ENCODE data around the gene NPIPA1.
"Not testable (repeated sequence)": the region's sequence is repeated elsewhere in the genome, so short reads cannot be mapped to it uniquely, and the experiment has no call there.

Gene NPIPA1

DNA sequence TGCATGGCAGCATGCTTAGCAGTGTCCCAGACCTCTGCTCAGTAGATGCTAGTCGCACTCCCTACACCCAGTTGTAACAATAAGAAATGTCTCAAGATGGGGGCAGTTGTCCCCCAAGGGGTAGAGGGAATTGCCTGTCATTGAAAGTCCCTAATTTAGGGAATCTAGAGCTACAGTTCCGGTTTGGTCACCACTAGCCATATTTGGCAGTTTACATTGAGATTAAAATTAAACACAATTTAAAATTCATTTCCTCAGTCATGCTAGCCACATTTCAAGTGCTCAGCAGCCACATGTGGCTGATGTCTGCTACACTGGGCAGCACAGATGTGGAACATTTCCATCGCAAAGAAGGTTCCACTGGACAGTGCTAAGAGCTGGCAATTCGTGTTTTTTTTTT lies 41.7 kb downstream of the NPIPA1 start:
- not testable (repeated sequence) for DNase-seq

DNA sequence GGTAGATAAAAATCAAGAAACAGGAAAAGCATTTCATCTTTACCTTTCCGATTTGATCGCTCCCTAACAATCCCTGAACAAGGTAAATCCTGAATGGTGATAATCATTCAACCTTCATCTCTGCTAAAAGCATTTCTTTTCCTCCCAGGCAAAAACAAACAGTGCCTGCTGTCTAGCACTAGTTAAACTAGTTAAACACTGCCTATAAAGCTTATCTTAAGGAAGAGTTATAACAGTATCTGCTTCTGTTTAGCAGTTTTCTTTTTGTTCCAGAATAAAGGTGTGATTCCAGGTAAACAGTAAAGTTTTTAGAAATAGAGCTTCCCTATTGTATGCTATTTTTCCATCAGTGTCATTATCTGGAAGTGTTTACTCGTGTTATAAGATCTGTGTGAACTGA lies 44.0 kb downstream of the NPIPA1 start:
- not testable (repeated sequence) for DNase-seq

DNA sequence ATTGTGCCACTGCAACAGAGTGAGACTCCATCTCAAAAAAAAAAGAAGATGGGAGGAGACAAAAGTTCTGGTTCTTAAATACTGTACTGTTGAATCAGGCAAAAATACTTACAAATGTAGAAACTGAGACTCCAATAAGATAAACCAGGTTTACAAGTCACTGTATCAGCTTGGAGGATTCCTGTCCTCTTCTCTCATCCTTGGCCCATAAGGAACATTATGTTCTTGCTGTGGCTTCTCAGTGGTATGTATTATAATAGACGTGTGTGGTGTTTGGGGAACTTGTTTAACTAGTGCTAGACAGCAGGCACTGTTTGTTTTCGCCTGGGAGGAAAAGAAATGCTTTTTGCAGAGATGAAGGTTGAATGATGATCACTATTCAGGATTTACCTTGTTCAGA lies 45.3 kb downstream of the NPIPA1 start:
- not testable (repeated sequence) for DNase-seq

DNA sequence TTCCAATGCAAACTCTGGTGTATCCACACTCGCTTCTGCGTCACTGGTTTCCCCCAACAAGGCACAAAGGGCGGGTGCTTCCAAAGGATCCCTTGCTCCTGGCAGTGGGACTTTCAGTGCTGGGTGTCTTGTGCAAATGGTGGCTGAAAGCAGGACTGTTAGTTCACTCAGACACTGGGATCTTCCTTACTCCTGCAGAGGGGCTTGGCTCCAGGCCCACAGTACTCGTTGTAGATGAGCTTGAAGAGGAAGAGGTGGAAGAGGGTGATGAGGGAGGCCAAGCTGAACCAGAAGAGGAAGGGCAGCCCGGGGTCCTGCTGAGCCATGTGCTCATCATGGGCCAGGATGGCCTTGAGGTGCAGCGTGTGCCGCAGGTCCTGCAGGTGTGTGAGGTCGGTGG lies 50.8 kb downstream of the NPIPA1 start:
- DNase-seq = not testable (repeated sequence)

DNA sequence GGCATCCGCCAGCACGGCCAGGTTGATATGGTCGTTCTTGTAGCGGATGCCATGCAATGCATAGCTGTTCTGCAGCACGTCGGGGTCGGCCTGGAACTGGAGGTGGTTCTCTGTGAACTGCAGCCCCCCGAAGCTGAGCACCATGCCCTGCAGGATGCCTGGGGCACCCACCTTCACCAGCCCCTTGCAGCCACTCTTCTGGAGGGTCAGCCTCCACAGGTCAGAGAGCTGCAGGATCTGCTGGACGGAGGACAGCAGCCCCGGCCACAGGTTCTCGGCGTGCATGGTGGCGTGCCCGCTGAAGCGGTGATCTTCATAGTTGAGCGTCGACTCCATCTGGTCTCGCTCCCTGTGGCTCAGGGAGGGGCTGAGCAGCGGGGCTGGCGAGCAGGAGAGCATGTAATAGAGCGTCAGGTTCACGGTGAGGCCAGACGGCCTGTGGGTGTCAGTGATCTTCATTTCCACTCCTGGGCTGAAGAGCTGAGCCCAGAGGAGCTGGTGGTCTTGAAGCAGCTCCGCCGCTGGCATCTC lies 51.5 kb downstream of the NPIPA1 start:
- DNase-seq = not testable (repeated sequence)

DNA sequence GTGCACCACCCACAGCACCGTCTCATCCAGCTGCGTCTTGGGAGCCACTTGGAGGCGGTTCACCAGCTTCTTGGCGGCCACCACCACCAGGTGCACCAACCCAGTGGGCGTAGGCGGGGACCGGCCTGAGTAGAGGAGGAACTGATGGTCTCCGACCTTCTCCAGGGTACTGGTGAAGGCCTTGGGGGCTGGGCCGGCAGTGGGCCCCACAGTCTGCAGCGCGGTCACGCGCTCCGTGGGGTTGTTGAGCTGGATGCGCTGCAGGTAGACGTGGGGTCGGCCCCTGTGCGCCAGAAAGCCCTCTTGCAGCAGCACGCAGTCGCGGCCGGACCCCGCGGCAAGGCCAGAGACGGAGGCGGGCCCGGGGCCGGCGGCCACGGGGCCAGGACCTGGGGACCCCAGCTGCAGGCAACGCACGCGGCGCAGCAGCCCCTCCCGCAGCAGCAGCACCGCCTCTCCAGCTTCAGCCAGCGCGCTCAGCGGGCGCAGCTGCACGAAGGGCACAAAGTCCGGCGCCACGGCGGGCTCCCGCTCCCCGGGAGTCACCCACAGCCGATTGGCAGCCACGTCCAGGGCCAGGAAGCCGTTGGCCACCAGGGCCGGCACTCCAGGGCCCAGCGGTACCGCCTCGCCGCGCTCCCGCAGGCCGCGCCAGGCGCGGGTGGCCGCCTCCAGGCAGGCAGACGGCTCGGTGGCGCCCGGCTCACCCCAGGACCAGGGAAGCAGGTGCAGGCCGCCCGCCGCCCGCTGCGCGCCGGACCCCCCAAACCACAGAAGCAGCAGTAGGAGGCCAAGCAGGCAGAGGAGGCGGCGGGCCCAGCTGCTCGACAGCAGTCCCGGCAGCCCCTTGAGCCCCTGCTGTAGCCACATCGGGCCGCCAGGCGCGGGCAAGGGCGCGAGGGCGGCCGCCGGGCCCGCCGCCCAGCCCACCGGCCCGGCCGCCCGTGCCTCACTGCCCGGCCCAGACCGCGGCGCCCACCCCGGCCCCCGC lies 52.3 kb downstream of the NPIPA1 start:
- DNase-seq = not testable (repeated sequence)

DNA sequence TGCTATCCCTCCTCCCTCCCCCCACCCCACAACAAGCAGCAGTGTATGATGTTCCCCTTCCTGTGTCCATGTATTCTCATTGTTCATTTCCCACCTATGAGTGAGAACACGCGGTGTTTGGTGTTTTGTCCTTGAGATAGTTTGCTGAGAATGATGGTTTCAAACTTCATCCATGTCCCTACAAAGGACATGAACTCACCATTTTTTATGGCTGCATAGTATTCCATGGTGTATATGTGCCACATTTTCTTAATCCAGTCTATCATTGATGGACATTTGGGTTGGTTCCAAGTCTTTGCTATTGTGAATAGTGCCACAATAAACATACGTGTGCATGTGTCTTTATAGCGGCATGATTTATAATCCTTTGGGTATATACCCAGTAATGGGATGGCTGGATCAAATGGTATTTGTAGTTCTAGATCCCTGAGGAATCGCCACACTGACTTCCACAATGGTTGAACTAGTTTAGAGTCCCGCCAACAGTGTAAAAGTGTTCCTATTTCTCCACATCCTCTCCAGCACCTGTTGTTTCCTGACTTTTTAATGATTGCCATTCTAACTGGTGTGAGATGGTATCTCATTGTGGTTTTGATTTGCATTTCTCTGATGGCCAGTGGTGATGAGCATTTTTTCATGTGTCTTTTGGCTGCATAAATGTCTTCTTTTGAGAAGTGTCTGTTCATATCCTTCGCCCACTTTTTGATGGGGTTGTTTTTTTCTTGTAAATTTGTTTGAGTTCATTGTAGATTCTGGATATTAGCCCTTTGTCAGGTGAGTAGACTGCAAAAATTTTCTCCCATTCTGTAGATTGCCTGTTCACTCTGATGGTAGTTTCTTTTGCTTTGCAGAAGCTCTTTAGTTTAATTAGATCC lies 56.3 kb downstream of the NPIPA1 start:
- DNase-seq = not testable (repeated sequence)

DNA sequence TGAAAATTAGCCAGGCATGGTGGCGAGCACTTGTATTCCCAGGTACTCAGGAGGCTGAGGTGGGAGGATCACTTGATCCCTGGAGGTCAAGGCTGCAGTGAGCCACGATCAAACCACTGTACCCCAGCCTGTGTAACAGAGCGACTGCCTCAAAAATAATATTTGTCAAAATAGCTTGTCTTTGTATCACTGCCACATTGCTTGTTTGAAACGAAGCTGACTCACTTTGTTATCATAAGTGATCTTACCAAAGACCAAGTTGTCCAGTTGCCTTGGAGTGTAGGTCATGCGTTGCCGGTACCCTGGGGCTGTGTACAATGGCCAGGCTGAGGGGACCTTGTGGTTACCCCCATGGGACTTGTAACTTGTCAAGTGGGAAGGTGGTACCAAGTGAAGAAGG lies 59.5 kb downstream of the NPIPA1 start:
- DNase-seq = not testable (repeated sequence)

DNA sequence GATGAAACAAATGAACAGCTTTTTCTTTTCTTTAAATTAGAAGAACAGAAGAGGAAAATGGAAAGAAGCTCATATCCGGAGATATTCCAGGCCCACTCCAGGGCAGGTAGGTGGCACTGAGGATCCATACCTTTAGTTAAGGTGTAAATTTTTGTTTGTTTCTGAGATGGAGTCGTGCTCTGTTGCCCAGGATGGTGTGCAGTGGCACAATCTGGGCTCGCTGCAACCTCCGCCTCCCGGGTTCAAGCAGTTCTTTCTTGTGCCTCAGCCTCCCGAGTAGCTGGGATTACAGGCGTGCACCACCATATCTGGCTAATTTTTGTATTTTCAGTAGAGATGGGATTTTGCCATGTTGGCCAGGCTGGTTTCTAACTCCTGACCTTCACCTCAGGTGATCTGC lies 61.1 kb downstream of the NPIPA1 start:
- not testable (repeated sequence) for DNase-seq

DNA sequence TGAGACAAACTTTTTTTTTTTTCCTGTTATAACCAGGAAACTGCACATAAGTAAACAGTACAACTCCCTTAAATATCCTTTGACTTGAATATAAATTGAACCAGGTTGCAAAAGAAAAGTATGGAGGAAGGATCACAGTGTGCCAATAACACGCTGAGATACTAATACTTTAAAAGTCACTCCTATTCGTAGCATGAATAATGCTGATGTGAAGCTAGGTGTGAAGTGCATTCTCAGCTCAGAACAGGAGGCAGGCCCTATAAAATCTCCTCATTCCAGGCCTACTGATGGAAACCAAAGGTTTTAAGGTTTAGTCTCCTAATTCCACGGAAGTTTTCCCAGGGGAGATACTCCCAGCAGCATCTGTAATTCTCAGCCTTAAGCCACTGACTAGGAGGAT lies 62.6 kb downstream of the NPIPA1 start:
- not testable (repeated sequence) for DNase-seq

Measured in NCI-H446 (cell line).